ENCODE measurements around the gene DERA. TPM values are rescaled to one million over a fixed set of nuclear protein-coding genes. Genes with fewer than 3 reads are reported as not detected.
"Not testable (repeated sequence)": the region's sequence is repeated elsewhere in the genome, so short reads cannot be mapped to it uniquely, and the experiment has no call there.

Gene DERA
- total RNA-seq, 3 donors from 2014 or later: 6.8 to 10.4 (median 7.0) TPM

GRCh38 chr12:15928870-15929571 lies 17.9 kb downstream of the DERA start:
- peaks cover 4% of the 10 kb centered on the region for H3K36me3 Mint-ChIP-seq (ENCODE audit: insufficient read depth)
- DNase-seq (no peak), ATAC-seq (no peak)
- no peak overlapping the region for H3K4me3 Mint-ChIP-seq
- H3K27me3 Mint-ChIP-seq (ENCODE audit: low read depth): no peaks in the 10 kb centered on the region
- H3K9me3 Mint-ChIP-seq: peaks cover 5% of the 10 kb centered on the region
- peaks cover 3% of the 10 kb centered on the region for H3K4me1 Mint-ChIP-seq (ENCODE audit: low read depth)

GRCh38 chr12:15931590-15932053 lies 20.5 kb downstream of the DERA start:
- DNase-seq (no peak), ATAC-seq (no peak)
- Mint-ChIP-seq H3K27me3 (ENCODE audit: low read depth) (no peaks in the 10 kb centered on the region), H3K36me3 (ENCODE audit: insufficient read depth) (peaks cover 4% of the 10 kb centered on the region), H3K4me3 (no peak overlapping the region), H3K9me3 (peaks cover 5% of the 10 kb centered on the region), H3K4me1 (ENCODE audit: low read depth) (peaks cover 3% of the 10 kb centered on the region)

- H3K36me3 Mint-ChIP-seq (ENCODE audit: insufficient read depth): peaks cover 4% of the 10 kb centered on the region
These were observed 21.2 kb downstream of the DERA start for GRCh38 chr12:15932327-15932726.

GRCh38 chr12:15932971-15933370 lies 21.8 kb downstream of the DERA start:
- Mint-ChIP-seq H3K36me3 (ENCODE audit: insufficient read depth) (peaks cover 6% of the 10 kb centered on the region), H3K4me3 (no peak overlapping the region), H3K4me1 (ENCODE audit: low read depth) (peaks cover 3% of the 10 kb centered on the region)

More at GRCh38 chr12:15932327-15932726, 21.2 kb downstream of the DERA start:
- Mint-ChIP-seq H3K27me3 (ENCODE audit: low read depth) (no peaks in the 10 kb centered on the region), H3K4me1 (ENCODE audit: low read depth) (peaks cover 3% of the 10 kb centered on the region), H3K9me3 (peaks cover 5% of the 10 kb centered on the region), H3K4me3 (no peak overlapping the region)
- DNase-seq (no peak), ATAC-seq (no peak)

GRCh38 chr12:15933751-15934150 lies 22.6 kb downstream of the DERA start:
- Mint-ChIP-seq H3K36me3 (ENCODE audit: insufficient read depth) (peaks cover 6% of the 10 kb centered on the region), H3K27me3 (ENCODE audit: low read depth) (no peaks in the 10 kb centered on the region), H3K4me3 (no peak overlapping the region), H3K4me1 (ENCODE audit: low read depth) (peaks cover 3% of the 10 kb centered on the region), H3K9me3 (peaks cover 10% of the 10 kb centered on the region)
- ATAC-seq (no peak), DNase-seq (no peak)

More at GRCh38 chr12:15932971-15933370, 21.8 kb downstream of the DERA start:
- Mint-ChIP-seq H3K9me3 (peaks cover 10% of the 10 kb centered on the region), H3K27me3 (ENCODE audit: low read depth) (no peaks in the 10 kb centered on the region)
- ATAC-seq (no peak), DNase-seq (no peak)

- ATAC-seq (no peak), DNase-seq (no peak)
- H3K27me3 Mint-ChIP-seq (ENCODE audit: low read depth): no peaks in the 10 kb centered on the region
- H3K4me1 Mint-ChIP-seq (ENCODE audit: low read depth): peaks cover 3% of the 10 kb centered on the region
- peaks cover 20% of the 10 kb centered on the region for H3K9me3 Mint-ChIP-seq
- peaks cover 11% of the 10 kb centered on the region for H3K36me3 Mint-ChIP-seq (ENCODE audit: insufficient read depth)
- H3K4me3 Mint-ChIP-seq: no peak overlapping the region
These were observed 25.6 kb downstream of the DERA start for GRCh38 chr12:15936751-15937150.

- ATAC-seq (no peak), DNase-seq (no peak)
- H3K4me1 Mint-ChIP-seq (ENCODE audit: low read depth): peaks cover 3% of the 10 kb centered on the region
- no peaks in the 10 kb centered on the region for H3K27me3 Mint-ChIP-seq (ENCODE audit: low read depth)
- H3K4me3 Mint-ChIP-seq: no peak overlapping the region
- peaks cover 23% of the 10 kb centered on the region for H3K9me3 Mint-ChIP-seq
- H3K36me3 Mint-ChIP-seq (ENCODE audit: insufficient read depth): peaks cover 13% of the 10 kb centered on the region
These were observed 26.8 kb downstream of the DERA start for GRCh38 chr12:15937902-15938301.

GRCh38 chr12:15939111-15939510 lies 28.0 kb downstream of the DERA start:
- ATAC-seq (no peak), DNase-seq (no peak)
- H3K4me1 Mint-ChIP-seq (ENCODE audit: low read depth): peaks cover 3% of the 10 kb centered on the region
- H3K9me3 Mint-ChIP-seq: peaks cover 21% of the 10 kb centered on the region
- no peak overlapping the region for H3K4me3 Mint-ChIP-seq
- peaks cover 11% of the 10 kb centered on the region for H3K36me3 Mint-ChIP-seq (ENCODE audit: insufficient read depth)
- H3K27me3 Mint-ChIP-seq (ENCODE audit: low read depth): no peaks in the 10 kb centered on the region

GRCh38 chr12:15942475-15942874 lies 31.3 kb downstream of the DERA start:
- DNase-seq (no peak), ATAC-seq (no peak)
- peaks cover 25% of the 10 kb centered on the region for H3K9me3 Mint-ChIP-seq
- H3K4me3 Mint-ChIP-seq: no peak overlapping the region
- no peaks in the 10 kb centered on the region for H3K27me3 Mint-ChIP-seq (ENCODE audit: low read depth)
- peaks cover 15% of the 10 kb centered on the region for H3K36me3 Mint-ChIP-seq (ENCODE audit: insufficient read depth)
- peaks cover 7% of the 10 kb centered on the region for H3K4me1 Mint-ChIP-seq (ENCODE audit: low read depth)

GRCh38 chr12:15943519-15943918 lies 32.4 kb downstream of the DERA start:
- not testable (repeated sequence) for ATAC-seq; H3K27me3 Mint-ChIP-seq (ENCODE audit: low read depth); H3K4me3 Mint-ChIP-seq; H3K4me1 Mint-ChIP-seq (ENCODE audit: low read depth); DNase-seq
- Mint-ChIP-seq H3K36me3 (ENCODE audit: insufficient read depth) (peaks cover 15% of the 10 kb centered on the region), H3K9me3 (peaks cover 21% of the 10 kb centered on the region)

- H3K9me3 Mint-ChIP-seq; H3K27me3 Mint-ChIP-seq (ENCODE audit: low read depth); H3K4me3 Mint-ChIP-seq; DNase-seq; H3K36me3 Mint-ChIP-seq (ENCODE audit: insufficient read depth); H3K4me1 Mint-ChIP-seq (ENCODE audit: low read depth); ATAC-seq: not testable (repeated sequence)
These were observed 37.3 kb downstream of the DERA start for GRCh38 chr12:15948461-15948860.

- no peaks in the 10 kb centered on the region for H3K4me1 Mint-ChIP-seq (ENCODE audit: low read depth)
- ATAC-seq (no peak), DNase-seq (no peak)
- no peaks in the 10 kb centered on the region for H3K27me3 Mint-ChIP-seq (ENCODE audit: low read depth)
- no peak overlapping the region for H3K4me3 Mint-ChIP-seq
- H3K36me3 Mint-ChIP-seq (ENCODE audit: insufficient read depth): peaks cover 25% of the 10 kb centered on the region
- no peaks in the 10 kb centered on the region for H3K9me3 Mint-ChIP-seq
These were observed 44.1 kb downstream of the DERA start for GRCh38 chr12:15955281-15955680.

- Mint-ChIP-seq H3K4me1 (ENCODE audit: low read depth) (no peaks in the 10 kb centered on the region), H3K4me3 (no peak overlapping the region), H3K27me3 (ENCODE audit: low read depth) (no peaks in the 10 kb centered on the region), H3K9me3 (no peaks in the 10 kb centered on the region), H3K36me3 (ENCODE audit: insufficient read depth) (peaks cover 30% of the 10 kb centered on the region)
- no peak for DNase-seq
- ATAC-seq: no peak
These were observed 44.9 kb downstream of the DERA start for GRCh38 chr12:15956010-15956409.

- no peak overlapping the region for H3K4me3 Mint-ChIP-seq
- ATAC-seq (no peak), DNase-seq (no peak)
- H3K27me3 Mint-ChIP-seq (ENCODE audit: low read depth): no peaks in the 10 kb centered on the region
- H3K4me1 Mint-ChIP-seq (ENCODE audit: low read depth): no peaks in the 10 kb centered on the region
- H3K36me3 Mint-ChIP-seq (ENCODE audit: insufficient read depth): peaks cover 32% of the 10 kb centered on the region
- H3K9me3 Mint-ChIP-seq: no peaks in the 10 kb centered on the region
These were observed 45.5 kb downstream of the DERA start for GRCh38 chr12:15956413-15957185.

GRCh38 chr12:15962760-15963159 lies 51.6 kb downstream of the DERA start:
- DNase-seq (no peak), ATAC-seq (no peak)
- Mint-ChIP-seq H3K4me3 (no peak overlapping the region), H3K36me3 (ENCODE audit: insufficient read depth) (peaks cover 34% of the 10 kb centered on the region), H3K27me3 (ENCODE audit: low read depth) (no peaks in the 10 kb centered on the region), H3K9me3 (no peaks in the 10 kb centered on the region), H3K4me1 (ENCODE audit: low read depth) (no peaks in the 10 kb centered on the region)

Measured in activated T-cell treated with anti-CD3 and anti-CD28 coated beads, Interleukin-2, amount 50 U/mL, for 4 hours (primary cell).